ENCODE data around the gene RPUSD3. TPM values are rescaled to one million over a fixed set of nuclear protein-coding genes. Genes with fewer than 3 reads are reported as not detected.

The RPUSD3 gene
- total and polyA plus RNA-seq, 9 of the 15 experiments (the other 6 are each of a cell fraction or from before 2014, with no cell fraction given): 13.8 to 99.0 (median 59.3) TPM

DNA sequence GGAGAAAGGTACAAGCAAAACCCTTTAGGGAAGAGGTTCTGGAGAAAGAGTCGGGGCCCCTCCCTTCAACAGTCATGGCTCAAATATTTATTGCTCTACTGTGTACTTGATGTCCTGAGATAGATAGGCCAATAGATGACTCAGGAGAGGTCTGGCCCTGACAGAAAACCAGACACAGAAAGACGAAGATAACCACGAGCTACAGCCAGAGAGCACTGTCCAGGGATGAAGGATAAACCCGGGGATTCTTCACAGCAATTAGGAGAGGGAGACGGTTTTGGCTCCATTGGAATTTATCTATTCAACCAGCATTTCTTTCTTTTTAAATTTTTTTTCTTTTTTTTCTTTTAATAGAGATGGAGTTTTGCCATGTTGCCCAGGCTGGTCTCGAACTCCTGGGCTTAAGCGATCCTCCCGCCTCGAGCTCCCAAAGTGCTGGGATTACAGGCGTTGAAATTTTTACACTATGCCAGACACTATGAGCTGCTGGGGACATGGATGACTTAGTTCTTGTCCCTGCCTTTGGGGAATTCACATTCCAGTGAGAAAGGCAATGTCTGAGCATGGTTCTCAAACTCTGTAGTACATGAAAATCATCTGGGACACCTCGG, 40.9 kb upstream of the RPUSD3 start (continued):
- TF ChIP-seq ZBTB11 (CRISPR knock-in tag; IDR thresholded peaks at IDR 0.05): no peak
- TF ChIP-seq KLF16 (IDR thresholded peaks at IDR 0.05): no peak
- TF ChIP-seq MAZ (CRISPR knock-in tag; conservative IDR thresholded peaks at IDR 0.05 in 1 of 2, IDR thresholded peaks at IDR 0.05 in 1 of 2): peak; percentile 44 to 64; a peak in 2 of 4 replicates
- peak; percentile 89 for TF ChIP-seq SMARCE1 (IDR thresholded peaks at IDR 0.05)
- 0 out of 2 replicates have a peak, but pooled peaks have one; percentile 21 for TF ChIP-seq BHLHE40 (IDR thresholded peaks at IDR 0.05; ENCODE audit: low read length)
- 0 out of 2 replicates have a peak, but pooled peaks have one; percentile 58 for TF ChIP-seq ETV5 (CRISPR knock-in tag; IDR thresholded peaks at IDR 0.05; ENCODE audit: low read depth)
- TF ChIP-seq ZNF347 (CRISPR knock-in tag; IDR thresholded peaks at IDR 0.05; ENCODE audit: low read depth): no peak
- no peak for TF ChIP-seq PURB (CRISPR knock-in tag; IDR thresholded peaks at IDR 0.05; ENCODE audit: low read depth)
- TF ChIP-seq ZBED1 (IDR thresholded peaks at IDR 0.05): no peak
- peak; percentile 84 for TF ChIP-seq JUN (IDR thresholded peaks at IDR 0.05; ENCODE audit: borderline replicate concordance, low read depth, low read length)
- TF ChIP-seq JUN (CRISPR knock-in tag; IDR thresholded peaks at IDR 0.05; ENCODE audit: borderline replicate concordance): no peak
- TF ChIP-seq ZBTB49 (CRISPR knock-in tag; IDR thresholded peaks at IDR 0.05; ENCODE audit: borderline replicate concordance): no peak
- TF ChIP-seq PBX2 (CRISPR knock-in tag; IDR thresholded peaks at IDR 0.05; ENCODE audit: low read depth): no peak
- TF ChIP-seq PBX2 (tag; conservative IDR thresholded peaks at IDR 0.05; ENCODE audit: low read depth): peak; percentile 91
- TF ChIP-seq CHAMP1 (IDR thresholded peaks at IDR 0.05): no peak

All from K562 (cell line).